ENCODE results near the gene NLGN1. TPM values are rescaled to one million over a fixed set of nuclear protein-coding genes. Genes with fewer than 3 reads are reported as not detected.

Gene NLGN1
- polyA plus RNA-seq, 2 of the 4 experiments (the other 2 are of a cell fraction): not detected

- no peak for DNase-seq (ENCODE audit: low read depth in 1 of 2, low spot score in 1 of 2)
- H3K27ac ChIP-seq: no peak overlapping the region
- no peak overlapping the region for H3K4me2 ChIP-seq
- CTCF ChIA-PET: no interaction called here
- no peak overlapping the region for H3K4me3 ChIP-seq
- no peaks in the 10 kb centered on the region for H3K4me1 ChIP-seq
- TF ChIP-seq ATOH8 (CRISPR knock-in tag; IDR thresholded peaks at IDR 0.05; ENCODE audit: low read depth) (no peak), NPAS2 (CRISPR knock-in tag; IDR thresholded peaks at IDR 0.05; ENCODE audit: borderline replicate concordance) (no peak), RCOR1 (IDR thresholded peaks at IDR 0.05; ENCODE audit: low read depth, low read length) (no peak), FOSB (CRISPR knock-in tag; IDR thresholded peaks at IDR 0.05) (no peak), SMC3 (IDR thresholded peaks at IDR 0.05) (no peak), FOSL2 (IDR thresholded peaks at IDR 0.05) (no peak), FOSL2 (CRISPR knock-in tag; IDR thresholded peaks at IDR 0.05) (no peak), ZSCAN20 (CRISPR knock-in tag; IDR thresholded peaks at IDR 0.05) (no peak), FOXS1 (CRISPR knock-in tag; IDR thresholded peaks at IDR 0.05) (no peak), BHLHE40 (IDR thresholded peaks at IDR 0.05; ENCODE audit: low read depth, low read length) (no peak), CBX2 (IDR thresholded peaks at IDR 0.05; ENCODE audit: borderline replicate concordance, low read depth) (no peak), MAFK (IDR thresholded peaks at IDR 0.05; ENCODE audit: partially characterized antibody) (no peak), SREBF2 (IDR thresholded peaks at IDR 0.05) (no peak), ZC3H11A (IDR thresholded peaks at IDR 0.05) (no peak), EHF (CRISPR knock-in tag; IDR thresholded peaks at IDR 0.05) (no peak), RARB (CRISPR knock-in tag; IDR thresholded peaks at IDR 0.05) (no peak), EP300 (IDR thresholded peaks at IDR 0.05) (no peak), JUNB (IDR thresholded peaks at IDR 0.05) (no peak), RFX5 (IDR thresholded peaks at IDR 0.05) (no peak), HEYL (CRISPR knock-in tag; IDR thresholded peaks at IDR 0.05) (no peak)
- TF ChIP-seq, protein P1, sequence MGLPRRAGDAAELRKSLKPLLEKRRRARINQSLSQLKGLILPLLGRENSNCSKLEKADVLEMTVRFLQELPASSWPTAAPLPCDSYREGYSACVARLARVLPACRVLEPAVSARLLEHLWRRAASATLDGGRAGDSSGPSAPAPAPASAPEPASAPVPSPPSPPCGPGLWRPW (IDR thresholded peaks at IDR 0.05): no peak
- no peak for FAIRE-seq
- 49% methylated on average over 2 of the region's 2 CpGs for WGBS (ENCODE audit: missing lambda C conversion rate)
- H3K9me3 ChIP-seq: no peaks in the 10 kb centered on the region
- no peak for ATAC-seq
- POLR2A ChIA-PET: no interaction called here
Observed at GRCh38 chr3:173902871-173903270, 505.3 kb downstream of the NLGN1 start.

GRCh38 chr3:173905381-173905780 lies 507.8 kb downstream of the NLGN1 start:
- ATAC-seq (no peak), FAIRE-seq (no peak), DNase-seq (ENCODE audit: low read depth in 1 of 2, low spot score in 1 of 2) (no peak)
- ChIA-PET CTCF (no interaction called here), POLR2A (no interaction called here)
- H3K9me3 ChIP-seq: no peaks in the 10 kb centered on the region
- H3K4me3 ChIP-seq: no peak overlapping the region
- H3K4me1 ChIP-seq: no peaks in the 10 kb centered on the region
- 8% methylated on average over 1 of the region's 1 CpG for WGBS (ENCODE audit: missing lambda C conversion rate)
- H3K27ac ChIP-seq: no peak overlapping the region
- TF ChIP-seq POLR2A (IDR thresholded peaks at IDR 0.05; ENCODE audit: low read length): no peak
- TF ChIP-seq PHF8 (IDR thresholded peaks at IDR 0.05; ENCODE audit: borderline replicate concordance, low read depth): no peak
- no peak overlapping the region for H3K4me2 ChIP-seq

DNA sequence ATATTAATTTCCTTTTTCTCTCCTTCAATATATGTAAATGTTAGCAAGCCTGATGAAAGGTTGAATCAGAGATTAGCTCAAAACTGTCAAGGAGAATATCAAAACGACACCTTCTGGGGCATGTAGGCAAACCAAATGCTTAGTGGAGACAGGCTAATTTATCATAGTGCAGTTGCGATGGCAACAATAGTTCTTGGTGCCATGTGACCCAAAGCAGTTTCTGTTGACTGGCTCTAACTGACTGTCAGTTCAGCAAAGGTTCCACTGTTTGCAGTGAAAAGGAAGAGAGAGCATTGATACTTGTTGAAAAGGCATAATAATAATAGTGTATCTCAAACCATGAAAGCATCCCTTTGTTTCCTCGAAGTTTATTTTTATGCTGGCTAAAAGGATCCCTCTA lies 513.9 kb downstream of the NLGN1 start:
- H3K4me2 ChIP-seq: no peak overlapping the region
- ChIA-PET POLR2A (no interaction called here), CTCF (no interaction called here)
- no peak overlapping the region for H3K4me3 ChIP-seq
- no peak for FAIRE-seq
- no peak for TF ChIP-seq EHMT2 (IDR thresholded peaks at IDR 0.05; ENCODE audit: low read depth)
- TF ChIP-seq ATOH8 (CRISPR knock-in tag; IDR thresholded peaks at IDR 0.05; ENCODE audit: low read depth): no peak
- TF ChIP-seq CHD4 (IDR thresholded peaks at IDR 0.05; ENCODE audit: borderline replicate concordance): no peak
- no peak for TF ChIP-seq JUN (IDR thresholded peaks at IDR 0.05)
- TF ChIP-seq, protein P2, sequence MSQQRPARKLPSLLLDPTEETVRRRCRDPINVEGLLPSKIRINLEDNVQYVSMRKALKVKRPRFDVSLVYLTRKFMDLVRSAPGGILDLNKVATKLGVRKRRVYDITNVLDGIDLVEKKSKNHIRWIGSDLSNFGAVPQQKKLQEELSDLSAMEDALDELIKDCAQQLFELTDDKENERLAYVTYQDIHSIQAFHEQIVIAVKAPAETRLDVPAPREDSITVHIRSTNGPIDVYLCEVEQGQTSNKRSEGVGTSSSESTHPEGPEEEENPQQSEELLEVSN (IDR thresholded peaks at IDR 0.05; ENCODE audit: borderline replicate concordance, low read depth): no peak
- TF ChIP-seq CBX2 (IDR thresholded peaks at IDR 0.05; ENCODE audit: borderline replicate concordance, low read depth): no peak
- no peak for TF ChIP-seq RARB (CRISPR knock-in tag; IDR thresholded peaks at IDR 0.05)
- no peak for TF ChIP-seq ZFP36 (IDR thresholded peaks at IDR 0.05; ENCODE audit: borderline replicate concordance, partially characterized antibody)
- TF ChIP-seq HMGXB4 (CRISPR knock-in tag; IDR thresholded peaks at IDR 0.05; ENCODE audit: borderline replicate concordance): no peak
- no peak for TF ChIP-seq MAFK (IDR thresholded peaks at IDR 0.05; ENCODE audit: partially characterized antibody)
- no peak for DNase-seq (ENCODE audit: low read depth in 1 of 2, low spot score in 1 of 2)
- ATAC-seq: no peak
- no peaks in the 10 kb centered on the region for H3K4me1 ChIP-seq
- WGBS (ENCODE audit: missing lambda C conversion rate): 22% methylated on average over 3 of the region's 3 CpGs
- H3K27ac ChIP-seq: no peak overlapping the region
- no peaks in the 10 kb centered on the region for H3K9me3 ChIP-seq
